Activated naive CD4-positive, alpha-beta T cell treated with anti-CD3 and anti-CD28 coated beads for 36 hours (primary cell): ENCODE data around the gene SLC25A46. TPM values are rescaled to one million over a fixed set of nuclear protein-coding genes. Genes with fewer than 3 reads are reported as not detected.
"Not testable (repeated sequence)": the region's sequence is repeated elsewhere in the genome, so short reads cannot be mapped to it uniquely, and the experiment has no call there.

ENCODE experiments used
- CTCF ChIA-PET: fragments of 350-600 bp; sonication (Branson Sonifier 250); formaldehyde crosslinking; loops from one replicate; lab custom pipeline; 2021; ENCODE audit warnings: antibody characterized with exemption; lab: Charles Lee
- DNase-seq: peaks from one replicate; pipeline ENCODE4 v3.0.0-alpha.2; 2020
- H3K27ac Mint-ChIP-seq: one replicate; pipeline ENCODE4 v1.8.0; 2021; ENCODE audit warnings: mild to moderate bottlenecking, mixed read lengths
- H3K27me3 Mint-ChIP-seq: one replicate; pipeline ENCODE4 v1.8.0; 2021; ENCODE audit warnings: low read depth, mixed read lengths
- H3K36me3 Mint-ChIP-seq: one replicate; pipeline ENCODE4 v1.8.0; 2021; ENCODE audit warnings: low read depth, mixed read lengths
- H3K4me1 Mint-ChIP-seq: one replicate; pipeline ENCODE4 v1.8.0; 2021; ENCODE audit warnings: low read depth, mixed read lengths
- H3K4me3 Mint-ChIP-seq: one replicate; pipeline ENCODE4 v1.8.0; 2021; ENCODE audit warnings: mild to moderate bottlenecking, moderate library complexity, mixed read lengths
- H3K9me3 Mint-ChIP-seq: one replicate; pipeline ENCODE4 v1.8.0; 2021; ENCODE audit warnings: mixed read lengths
- intact Hi-C: fragments of 100-400 bp; cut with micrococcal nuclease; formaldehyde crosslinking; loops from one replicate; pipeline ENCODE4 v1.15.1; 2023
- total RNA-seq, 2 experiments: library from RNA; stranded (reverse); gene quantifications; one replicate each; pipeline ENCODE4 v1.2.3, GENCODE V29; 2021

Gene SLC25A46
- total RNA-seq, 2 experiments from 2014 or later: 26.1 to 27.2 TPM

GRCh38 chr5:110760158-110760557, 21.4 kb downstream of the SLC25A46 start:
- Mint-ChIP-seq H3K27ac (no peak overlapping the region), H3K9me3 (no peaks in the 10 kb centered on the region), H3K27me3 (no peaks in the 10 kb centered on the region), H3K36me3 (peaks cover 10% of the 10 kb centered on the region), H3K4me3 (no peak overlapping the region), H3K4me1 (peaks cover 2% of the 10 kb centered on the region)
- no peak for DNase-seq
- CTCF ChIA-PET: interaction anchor here (0.6 kb wide), 1 partner anchor 85 kb away, joined by 3 read pairs; no protein-coding TSS in a partner anchor
- intact Hi-C loops: no loop called here

- H3K27me3 Mint-ChIP-seq: peaks cover 5% of the 10 kb centered on the region
- CTCF ChIA-PET: interaction anchor here (0.6 kb wide), 1 partner anchor 81 kb away, joined by 3 read pairs; no protein-coding TSS in a partner anchor
- intact Hi-C loops: no loop called here
These were observed 29.5 kb downstream of the SLC25A46 start for GRCh38 chr5:110768138-110768860.

GRCh38 chr5:110769000-110769681, 30.3 kb downstream of the SLC25A46 start:
- Mint-ChIP-seq H3K27ac (no peak overlapping the region), H3K36me3 (no peaks in the 10 kb centered on the region), H3K27me3 (peaks cover 5% of the 10 kb centered on the region), H3K4me1 (no peaks in the 10 kb centered on the region), H3K9me3 (no peaks in the 10 kb centered on the region), H3K4me3 (no peak overlapping the region)
- DNase-seq: no peak
- CTCF ChIA-PET: no interaction called here
- intact Hi-C loops: no loop called here

More at GRCh38 chr5:110768138-110768860, 29.5 kb downstream of the SLC25A46 start:
- DNase-seq: no peak
- Mint-ChIP-seq H3K9me3 (no peaks in the 10 kb centered on the region), H3K27ac (no peak overlapping the region), H3K36me3 (no peaks in the 10 kb centered on the region), H3K4me3 (no peak overlapping the region), H3K4me1 (no peaks in the 10 kb centered on the region)

- DNase-seq: no peak
- H3K27me3 Mint-ChIP-seq: peaks cover 9% of the 10 kb centered on the region
- CTCF ChIA-PET: no interaction called here
- no peaks in the 10 kb centered on the region for H3K4me1 Mint-ChIP-seq
- H3K4me3 Mint-ChIP-seq: no peak overlapping the region
- no peak overlapping the region for H3K27ac Mint-ChIP-seq
- intact Hi-C loops: no loop called here
- no peaks in the 10 kb centered on the region for H3K9me3 Mint-ChIP-seq
- no peaks in the 10 kb centered on the region for H3K36me3 Mint-ChIP-seq
These were observed 31.5 kb downstream of the SLC25A46 start for GRCh38 chr5:110770286-110770685.

DNA sequence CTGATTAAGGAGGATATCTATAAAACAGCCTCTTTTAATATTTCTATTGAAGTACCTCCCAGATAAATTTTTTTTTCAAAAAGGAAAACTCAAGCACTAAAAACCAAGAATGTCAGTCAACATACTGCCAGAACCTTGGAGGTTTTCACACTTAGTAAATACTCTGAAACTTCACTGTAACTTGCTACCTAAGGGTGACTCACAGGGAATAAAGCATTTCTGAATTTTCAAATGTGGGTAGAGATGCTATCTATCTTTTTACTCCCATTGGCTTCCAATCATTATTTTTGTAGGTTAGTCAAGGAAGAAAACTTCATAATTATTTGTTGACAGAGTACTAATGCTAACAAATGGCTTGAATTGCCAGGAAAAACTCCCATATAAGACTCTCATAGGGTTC, 46.1 kb downstream of the SLC25A46 start:
- intact Hi-C loops: no loop called here
- DNase-seq: no peak
- Mint-ChIP-seq H3K4me1 (no peaks in the 10 kb centered on the region), H3K27me3 (peaks cover 4% of the 10 kb centered on the region), H3K27ac (no peak overlapping the region), H3K4me3 (no peak overlapping the region), H3K36me3 (no peaks in the 10 kb centered on the region), H3K9me3 (peaks cover 4% of the 10 kb centered on the region)
- CTCF ChIA-PET: no interaction called here

DNA sequence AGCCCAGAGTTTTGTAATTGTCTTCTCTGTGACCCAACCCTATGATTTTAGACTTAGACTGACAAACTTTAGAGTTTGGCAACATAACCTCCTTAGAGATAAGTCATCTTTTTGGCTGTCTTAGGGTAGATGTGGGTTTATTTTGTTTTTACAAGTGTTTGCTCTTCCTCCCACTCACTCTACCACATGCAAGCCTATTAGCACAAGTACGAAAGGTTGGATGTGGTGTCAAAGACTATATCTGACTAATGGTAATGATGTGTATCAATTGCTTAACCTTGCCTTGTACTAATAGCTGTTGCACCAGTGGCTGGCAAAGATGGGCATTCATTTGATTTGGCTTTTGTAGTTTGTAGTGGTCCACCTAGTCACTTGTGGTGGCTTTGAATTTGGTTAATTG, 46.5 kb downstream of the SLC25A46 start:
- intact Hi-C loops: no loop called here
- H3K27ac Mint-ChIP-seq: no peak overlapping the region
- peaks cover 4% of the 10 kb centered on the region for H3K27me3 Mint-ChIP-seq

DNA sequence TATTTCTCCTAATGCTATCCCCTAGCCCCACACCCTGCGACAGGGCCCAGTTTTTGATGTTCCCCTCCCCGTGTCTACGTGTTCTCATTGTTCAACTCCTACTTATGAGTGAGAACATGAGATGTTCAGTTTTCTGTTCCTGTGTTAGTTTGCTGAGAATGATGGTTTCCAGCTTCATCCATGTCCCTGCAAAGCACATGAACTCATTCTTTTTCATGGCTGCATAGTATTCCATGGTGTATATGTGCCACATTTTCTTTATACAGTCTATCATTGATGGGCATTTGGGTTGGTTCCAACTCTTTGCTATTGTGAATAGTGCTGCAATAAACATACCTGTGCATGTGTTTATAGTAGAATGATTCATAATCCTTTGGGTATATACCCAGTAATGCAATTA, 49.2 kb downstream of the SLC25A46 start:
- H3K9me3 Mint-ChIP-seq, H3K4me1 Mint-ChIP-seq, CTCF ChIA-PET, H3K27me3 Mint-ChIP-seq, intact Hi-C loops, H3K36me3 Mint-ChIP-seq, H3K27ac Mint-ChIP-seq, H3K4me3 Mint-ChIP-seq, DNase-seq: not testable (repeated sequence)

More for the DNA sequence above, 46.5 kb downstream of the SLC25A46 start:
- CTCF ChIA-PET: no interaction called here
- H3K4me3 Mint-ChIP-seq: no peak overlapping the region
- DNase-seq: no peak
- H3K9me3 Mint-ChIP-seq: peaks cover 4% of the 10 kb centered on the region
- no peaks in the 10 kb centered on the region for H3K36me3 Mint-ChIP-seq
- no peaks in the 10 kb centered on the region for H3K4me1 Mint-ChIP-seq

- Mint-ChIP-seq H3K9me3 (peaks cover 4% of the 10 kb centered on the region), H3K4me1 (no peaks in the 10 kb centered on the region), H3K36me3 (no peaks in the 10 kb centered on the region), H3K4me3 (no peak overlapping the region), H3K27me3 (peaks cover 5% of the 10 kb centered on the region), H3K27ac (no peak overlapping the region)
- no peak for DNase-seq
- CTCF ChIA-PET: no interaction called here
- intact Hi-C loops: no loop called here
These were observed 51.9 kb downstream of the SLC25A46 start for GRCh38 chr5:110790673-110791072.

DNA sequence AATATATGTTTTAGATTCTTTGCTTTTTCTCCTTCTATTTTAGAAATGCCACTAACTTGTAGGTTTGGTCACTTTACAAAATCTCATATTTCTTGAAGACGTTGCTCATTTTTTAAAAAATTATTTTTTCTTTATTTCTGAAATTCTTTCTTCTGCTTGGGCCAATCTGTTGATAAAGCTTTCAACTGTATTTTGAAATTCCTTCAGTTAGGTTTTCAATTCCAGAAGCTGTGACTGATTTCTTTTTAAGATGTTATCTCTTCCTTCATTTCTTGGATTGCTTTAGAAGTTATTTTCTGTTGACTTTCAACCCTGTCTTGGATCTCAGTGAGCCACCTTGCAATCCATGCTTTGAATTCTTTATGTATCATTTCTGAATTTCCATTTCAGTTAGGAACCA, 64.2 kb downstream of the SLC25A46 start:
- no peak overlapping the region for H3K27ac Mint-ChIP-seq
- CTCF ChIA-PET: no interaction called here

GRCh38 chr5:110803467-110804326, 64.9 kb downstream of the SLC25A46 start:
- Mint-ChIP-seq H3K36me3 (peaks cover 2% of the 10 kb centered on the region), H3K9me3 (peaks cover 19% of the 10 kb centered on the region), H3K4me1 (no peaks in the 10 kb centered on the region), H3K4me3 (no peak overlapping the region), H3K27me3 (peaks cover 5% of the 10 kb centered on the region), H3K27ac (no peak overlapping the region)
- CTCF ChIA-PET: no interaction called here
- intact Hi-C loops: no loop called here
- DNase-seq: no peak

More for the DNA sequence above, 64.2 kb downstream of the SLC25A46 start:
- H3K4me1 Mint-ChIP-seq: no peaks in the 10 kb centered on the region
- peaks cover 2% of the 10 kb centered on the region for H3K36me3 Mint-ChIP-seq
- no peak overlapping the region for H3K4me3 Mint-ChIP-seq
- DNase-seq: no peak
- peaks cover 19% of the 10 kb centered on the region for H3K9me3 Mint-ChIP-seq
- H3K27me3 Mint-ChIP-seq: peaks cover 5% of the 10 kb centered on the region
- intact Hi-C loops: no loop called here

DNA sequence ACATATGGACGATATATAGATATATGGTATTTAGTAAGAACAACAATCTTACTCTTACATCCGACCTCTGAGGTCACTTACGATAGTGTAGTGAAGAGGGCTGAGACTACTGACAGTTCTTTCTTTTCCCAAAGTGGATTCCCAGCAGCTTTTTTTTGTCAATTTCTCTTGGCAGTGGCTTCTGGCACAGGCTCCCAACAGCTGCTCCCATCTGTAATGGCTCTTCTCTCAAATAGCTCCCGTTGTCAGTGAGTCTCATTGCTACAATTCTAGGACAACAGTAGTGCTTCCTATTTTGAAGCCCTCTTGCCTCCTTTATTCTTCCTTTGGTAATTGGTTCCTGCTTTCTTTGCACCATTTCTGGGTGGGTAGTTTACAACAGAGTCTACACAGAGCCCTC, 68.4 kb downstream of the SLC25A46 start:
- peaks cover 19% of the 10 kb centered on the region for H3K9me3 Mint-ChIP-seq
- peaks cover 2% of the 10 kb centered on the region for H3K36me3 Mint-ChIP-seq
- CTCF ChIA-PET: no interaction called here
- intact Hi-C loops: no loop called here
- no peaks in the 10 kb centered on the region for H3K4me1 Mint-ChIP-seq
- H3K27ac Mint-ChIP-seq: no peak overlapping the region
- H3K27me3 Mint-ChIP-seq: peaks cover 12% of the 10 kb centered on the region
- DNase-seq: no peak
- H3K4me3 Mint-ChIP-seq: no peak overlapping the region

GRCh38 chr5:110809006-110809405, 70.2 kb downstream of the SLC25A46 start:
- DNase-seq: no peak
- H3K4me1 Mint-ChIP-seq: no peaks in the 10 kb centered on the region
- CTCF ChIA-PET: no interaction called here
- peaks cover 12% of the 10 kb centered on the region for H3K27me3 Mint-ChIP-seq
- no peaks in the 10 kb centered on the region for H3K36me3 Mint-ChIP-seq
- intact Hi-C loops: no loop called here
- H3K4me3 Mint-ChIP-seq: no peak overlapping the region
- no peak overlapping the region for H3K27ac Mint-ChIP-seq
- H3K9me3 Mint-ChIP-seq: peaks cover 5% of the 10 kb centered on the region
